SK-N-SH (cell line): ENCODE results near the gene FAM114A1.

ENCODE experiments used
- CTCF ChIP-seq: fragments of 200-600 bp; sonication (generic); IDR thresholded peaks from 2 replicates; pipeline ENCODE4 v1.6.1; 2017; ENCODE audit warnings: antibody characterized with exemption, mild to moderate bottlenecking, moderate library complexity
- EP300 ChIP-seq, 2 experiments: IDR thresholded peaks; 2 replicates each; pipeline versions ENCODE4 v1.4.0 to v1.6.1; 2012; ENCODE audit warnings: borderline replicate concordance in 1 of 2, low read depth in 1 of 2, low read length in 1 of 2
- EZH2phosphoT487 ChIP-seq: fragments of 200-600 bp; sonication (generic); IDR thresholded peaks from 2 replicates; pipeline ENCODE4 v1.6.1; 2017; ENCODE audit warnings: low read depth, mixed run types, mild to moderate bottlenecking, antibody characterized with exemption, moderate library complexity, borderline replicate concordance
- FOSL2 ChIP-seq: IDR thresholded peaks from 2 replicates; pipeline ENCODE4 v1.4.0; 2012; ENCODE audit warnings: low read depth, mild to moderate bottlenecking, moderate library complexity, borderline replicate concordance
- GATA2 ChIP-seq: sonication (generic); formaldehyde crosslinking; IDR thresholded peaks from 2 replicates; pipeline ENCODE4 v1.5.0; 2020; ENCODE audit warnings: mild to moderate bottlenecking, missing genetic modification reagents
- MAX ChIP-seq: IDR thresholded peaks from 2 replicates; pipeline ENCODE4 v1.4.0; 2012; ENCODE audit warnings: low read depth
- MXI1 ChIP-seq: IDR thresholded peaks from 2 replicates; pipeline ENCODE4 v1.6.1; 2012; ENCODE audit warnings: mild to moderate bottlenecking, low read depth, low read length, improper control_type of control experiment
- POLR2AphosphoS5 ChIP-seq: IDR thresholded peaks from 2 replicates; pipeline ENCODE4 v1.6.1; 2012; ENCODE audit warnings: low read depth, low read length
- RAD21 ChIP-seq: IDR thresholded peaks from 2 replicates; pipeline ENCODE4 v1.6.1; 2012; ENCODE audit warnings: mild to moderate bottlenecking, low read length
- TAF1 ChIP-seq: IDR thresholded peaks from 2 replicates; pipeline ENCODE4 v1.6.1; 2012; ENCODE audit warnings: low read depth, mild to moderate bottlenecking, low read length, moderate library complexity, borderline replicate concordance
- ZBTB33 ChIP-seq: IDR thresholded peaks from 2 replicates; pipeline ENCODE4 v1.4.0; 2012; ENCODE audit warnings: low read depth, borderline replicate concordance
- TF ChIP-seq, protein P1 (sequence below): fragments of 150-350 bp; IDR thresholded peaks from 2 replicates; pipeline ENCODE4 v1.6.1; 2017; ENCODE audit warnings: antibody characterized with exemption, low read length, low read depth, borderline replicate concordance

- TF ChIP-seq POLR2AphosphoS5 = no peak
- no peak for TF ChIP-seq CTCF
- no peak for TF ChIP-seq EP300 (IDR thresholded peaks at IDR 0.05; ENCODE audit: borderline replicate concordance in 1 of 2, low read depth in 1 of 2, low read length in 1 of 2)
- no peak for TF ChIP-seq ZBTB33
- no peak for TF ChIP-seq RAD21
- TF ChIP-seq MXI1 = no peak
- TF ChIP-seq TAF1 = no peak
- TF ChIP-seq, protein P1, sequence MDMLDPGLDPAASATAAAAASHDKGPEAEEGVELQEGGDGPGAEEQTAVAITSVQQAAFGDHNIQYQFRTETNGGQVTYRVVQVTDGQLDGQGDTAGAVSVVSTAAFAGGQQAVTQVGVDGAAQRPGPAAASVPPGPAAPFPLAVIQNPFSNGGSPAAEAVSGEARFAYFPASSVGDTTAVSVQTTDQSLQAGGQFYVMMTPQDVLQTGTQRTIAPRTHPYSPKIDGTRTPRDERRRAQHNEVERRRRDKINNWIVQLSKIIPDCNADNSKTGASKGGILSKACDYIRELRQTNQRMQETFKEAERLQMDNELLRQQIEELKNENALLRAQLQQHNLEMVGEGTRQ = no peak
- TF ChIP-seq FOSL2 = no peak
- TF ChIP-seq EZH2phosphoT487 = no peak
- no peak for TF ChIP-seq MAX
- no peak for TF ChIP-seq GATA2 (CRISPR knock-in tag)
Observed at GRCh38 chr4:38964942-38965775, 97.6 kb downstream of the FAM114A1 start.
